HG03103 (cell line): ENCODE measurements around the gene ADGRV1.

Experiments
- ATAC-seq: cut with Tn5 transposase; IDR thresholded peaks from one replicate; pipeline ENCODE4 v1.9.1; 2021; ENCODE audit warnings: low read depth; ENCODE audit not compliant: unreplicated experiment

The ADGRV1 gene

DNA sequence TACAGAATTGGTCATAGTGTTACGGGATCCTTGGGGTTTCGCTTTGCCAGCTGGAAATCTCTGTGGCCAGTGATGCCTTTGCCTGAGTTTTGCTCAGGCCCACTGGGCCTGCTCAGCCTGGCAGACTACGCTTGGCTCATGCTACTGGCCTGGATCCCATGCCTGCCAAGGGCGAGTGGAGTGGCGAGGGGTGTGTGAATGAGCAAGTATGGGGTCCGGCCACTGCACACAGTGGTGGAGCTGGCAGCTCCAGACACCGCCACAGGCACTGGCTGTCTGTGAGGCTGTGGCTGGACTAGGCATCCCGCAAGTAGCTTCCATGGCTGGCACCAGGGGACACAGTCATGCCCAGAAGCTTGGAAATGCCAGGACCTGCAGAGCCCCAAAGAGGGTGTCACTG is 584.2 kb downstream of the ADGRV1 start:
- ATAC-seq = no peak

DNA sequence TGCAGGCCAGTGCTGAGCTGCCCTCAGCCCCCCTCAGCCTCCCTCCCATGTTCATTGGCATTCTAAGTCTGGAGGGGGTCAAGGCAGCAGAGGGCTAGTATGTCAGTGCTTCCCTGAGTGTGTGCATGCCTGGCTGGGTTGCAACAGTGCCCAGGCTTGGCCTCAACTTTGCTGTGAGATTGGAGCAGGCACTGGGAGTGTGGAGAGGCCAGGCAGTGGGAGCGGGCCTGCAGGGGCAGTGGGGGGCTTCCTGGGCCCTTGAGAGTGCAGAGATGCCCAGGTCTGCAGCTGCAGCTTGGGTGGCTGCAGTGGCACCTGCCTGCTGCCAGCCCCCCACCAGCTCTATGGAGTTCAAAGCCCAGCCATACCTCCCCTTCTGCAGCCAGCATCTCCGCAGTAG is 585.2 kb downstream of the ADGRV1 start:
- ATAC-seq = no peak

DNA sequence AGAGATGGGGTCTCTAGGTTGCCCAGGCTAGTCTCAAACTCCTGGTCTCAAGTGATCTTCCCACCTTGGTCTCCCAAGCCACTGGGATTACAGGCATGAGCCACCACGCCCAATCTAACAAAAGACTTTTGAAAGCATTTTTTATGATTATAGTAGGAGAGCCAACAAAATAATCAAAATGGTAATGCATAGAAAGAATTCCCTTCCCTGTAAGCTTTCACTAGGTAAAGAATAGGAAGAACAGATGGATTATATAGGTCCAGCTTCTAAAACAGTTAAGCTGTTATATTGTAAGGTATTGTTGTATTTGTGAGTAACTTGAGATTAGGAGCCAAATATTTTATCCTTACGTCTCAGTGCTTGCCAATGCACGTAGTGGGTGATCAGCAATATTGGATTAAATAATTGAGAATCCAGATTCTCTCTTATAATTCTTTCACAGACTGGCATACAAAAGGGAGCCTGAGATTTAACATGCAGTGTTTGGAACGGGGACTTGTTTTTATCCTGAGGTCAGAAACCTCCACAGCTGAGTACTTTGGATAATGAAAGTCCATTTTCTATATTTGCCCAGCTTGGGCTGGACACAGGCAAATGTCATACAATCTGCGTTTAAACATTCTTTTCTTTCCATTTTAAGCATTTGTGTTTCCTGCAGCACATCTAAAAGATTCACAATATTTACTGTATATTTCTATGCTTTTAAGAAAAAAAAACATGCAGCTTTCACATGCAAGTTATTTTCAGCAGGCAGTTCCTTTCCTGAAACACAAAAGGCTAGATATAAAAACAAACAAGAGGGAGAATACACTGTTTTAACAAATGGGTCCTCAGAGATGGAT is 586.1 kb downstream of the ADGRV1 start:
- no peak for ATAC-seq

DNA sequence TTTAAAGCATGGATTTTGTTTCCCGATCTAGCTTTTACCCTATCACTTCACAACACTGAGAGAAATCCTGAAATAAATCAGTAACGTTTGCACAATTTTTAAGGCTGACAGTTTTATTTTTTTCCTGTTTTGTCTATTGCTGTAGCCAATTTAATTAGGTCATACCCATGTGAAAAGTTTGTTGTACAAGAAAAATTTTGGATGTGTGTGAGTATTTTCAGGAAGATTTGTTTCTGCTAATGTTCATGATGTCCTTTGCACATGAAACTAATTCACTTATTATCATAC is 586.7 kb downstream of the ADGRV1 start:
- no peak for ATAC-seq

DNA sequence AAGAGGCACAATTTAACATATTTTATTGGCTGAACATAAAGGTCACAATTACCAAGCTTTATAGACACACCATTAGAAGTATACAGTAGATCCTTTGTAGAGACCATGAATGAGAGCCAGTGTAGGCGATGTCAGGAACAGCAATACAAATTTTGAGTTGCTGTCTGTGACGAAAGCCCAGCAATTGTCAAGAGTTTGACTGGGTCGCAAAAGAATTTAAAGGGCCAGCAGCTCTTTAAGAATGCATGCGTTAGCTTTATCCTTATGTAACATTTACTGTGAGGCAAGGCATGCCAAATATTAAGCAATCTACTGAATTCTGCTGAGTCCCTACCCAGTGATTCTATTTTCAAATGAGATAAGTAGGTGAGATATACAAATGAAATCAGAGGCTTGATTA is 587.6 kb downstream of the ADGRV1 start:
- no peak for ATAC-seq

DNA sequence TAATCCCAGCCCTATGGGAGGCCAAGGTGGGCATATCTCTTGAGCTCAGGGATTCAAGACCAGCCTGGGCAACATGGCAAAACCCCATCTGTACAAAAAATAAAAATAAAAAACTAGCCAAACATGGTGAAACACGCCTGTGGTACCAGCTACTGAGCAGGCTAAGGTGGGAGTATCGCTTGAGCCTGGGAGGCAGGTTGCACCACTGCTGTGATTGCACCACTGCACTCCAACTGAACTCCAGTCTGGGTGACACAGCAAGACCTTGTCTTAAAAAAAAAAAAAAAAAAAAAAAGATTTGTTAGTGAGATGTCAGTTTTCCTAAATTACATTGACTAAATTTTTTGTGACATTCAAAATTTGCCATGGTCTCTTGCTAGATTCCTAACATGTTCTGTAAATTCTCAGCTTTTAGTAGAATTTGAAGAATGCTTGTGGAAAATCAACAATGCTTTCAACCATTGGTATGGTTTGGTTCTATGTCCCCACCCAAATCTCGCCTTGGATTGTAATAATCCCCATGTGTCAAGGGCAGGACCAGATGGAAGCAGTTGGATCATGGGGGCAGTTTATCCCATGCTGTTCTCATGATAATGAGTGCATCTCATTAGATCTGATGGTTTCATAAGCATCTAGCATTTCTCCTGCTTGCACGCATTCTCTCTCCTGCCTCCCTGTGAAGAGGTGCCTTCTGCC is 588.5 kb downstream of the ADGRV1 start:
- ATAC-seq = no peak

DNA sequence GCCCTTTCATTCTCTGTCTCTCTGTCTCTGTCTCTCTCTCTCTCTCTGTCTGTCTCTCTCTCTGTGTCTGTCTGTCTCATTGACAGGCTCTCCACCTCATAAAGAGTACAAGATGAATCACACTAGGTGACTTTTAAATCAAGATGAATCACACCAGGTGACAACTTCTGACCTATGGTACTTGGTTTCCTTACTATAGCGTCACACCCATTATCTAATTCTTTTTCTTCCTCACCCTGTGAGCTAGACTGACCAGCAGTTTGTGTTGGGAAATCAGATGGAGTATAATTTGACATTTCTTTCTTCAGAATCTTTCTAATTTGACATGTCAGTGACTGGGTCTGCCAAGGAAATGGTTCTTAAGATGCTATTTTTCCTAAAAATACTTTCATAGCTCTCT is 591.6 kb downstream of the ADGRV1 start:
- ATAC-seq = no peak

DNA sequence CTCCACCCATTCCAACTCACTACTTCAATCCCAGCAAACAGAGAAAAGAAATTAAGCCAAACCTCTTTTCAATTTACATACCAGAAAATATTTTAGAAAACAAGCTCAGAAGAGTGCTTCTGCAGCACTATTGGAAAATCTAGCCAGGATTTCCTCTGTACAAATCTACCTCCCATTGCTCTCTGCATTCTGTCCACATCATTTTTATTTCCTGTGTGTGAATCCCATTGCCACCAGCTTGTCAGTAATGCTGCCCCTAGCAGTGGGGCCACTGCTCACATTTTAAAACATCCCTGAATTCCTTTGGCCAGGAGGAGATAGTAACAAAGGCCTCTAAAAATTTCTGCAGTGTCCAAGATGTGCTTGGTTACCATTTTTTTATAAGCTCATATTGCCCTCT is 592.0 kb downstream of the ADGRV1 start:
- ATAC-seq = no peak

DNA sequence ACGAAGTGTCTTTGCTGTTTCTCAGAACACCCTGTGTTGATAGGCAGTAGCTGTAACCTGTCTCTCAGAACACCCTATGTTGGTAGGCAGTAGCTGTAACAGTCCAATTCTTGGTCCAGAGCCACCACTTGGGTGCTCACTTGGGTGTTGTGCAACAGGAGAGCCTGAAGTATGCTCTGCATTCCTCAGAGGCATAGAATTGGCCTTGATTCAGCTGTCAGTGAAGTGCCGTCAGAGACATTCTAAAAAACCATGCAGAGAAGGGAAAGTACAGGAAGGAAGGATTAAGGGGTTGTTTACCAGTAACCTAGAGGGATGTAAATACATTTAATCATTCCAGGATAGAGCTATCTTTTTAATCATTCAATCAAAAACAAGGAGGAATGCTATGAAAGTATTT is 593.4 kb downstream of the ADGRV1 start:
- ATAC-seq = no peak

DNA sequence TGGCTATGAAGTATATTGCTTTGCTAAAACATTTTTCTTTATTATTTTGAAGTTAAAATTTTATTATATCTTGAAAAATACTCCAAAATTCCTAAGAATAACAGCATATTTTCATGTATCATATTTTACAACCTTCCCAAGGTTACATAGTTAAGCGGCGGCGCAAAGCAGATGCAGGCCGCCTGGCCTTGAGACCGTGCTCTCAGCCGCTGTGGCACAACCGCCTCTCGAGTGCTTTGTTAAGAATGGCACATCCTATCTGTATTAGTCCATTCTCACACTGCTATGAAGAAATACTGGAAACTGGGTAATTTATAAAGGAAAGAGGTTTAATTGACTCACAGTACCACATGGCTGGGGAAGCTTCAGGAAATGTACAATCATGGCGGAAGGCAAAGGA is 595.7 kb downstream of the ADGRV1 start:
- no peak for ATAC-seq

DNA sequence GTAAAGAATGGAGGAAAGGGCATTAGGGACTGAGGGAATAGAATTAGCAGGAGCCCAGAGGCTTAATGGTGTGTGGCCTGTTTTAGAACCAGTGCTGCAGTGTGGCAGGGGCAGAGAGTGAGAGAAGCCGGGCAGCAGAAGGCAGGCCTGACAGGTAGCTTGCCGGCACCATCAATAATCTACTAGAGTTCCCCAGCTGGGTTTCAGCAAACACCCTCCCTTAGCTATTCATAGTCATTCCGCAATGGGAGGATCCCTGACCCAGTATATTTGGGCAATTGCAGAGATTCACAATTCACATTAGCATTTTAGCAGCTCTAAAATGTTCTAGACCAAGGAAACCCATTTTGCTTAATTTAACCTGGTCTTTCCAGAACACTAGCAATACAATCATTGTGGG is 596.7 kb downstream of the ADGRV1 start:
- no peak for ATAC-seq

DNA sequence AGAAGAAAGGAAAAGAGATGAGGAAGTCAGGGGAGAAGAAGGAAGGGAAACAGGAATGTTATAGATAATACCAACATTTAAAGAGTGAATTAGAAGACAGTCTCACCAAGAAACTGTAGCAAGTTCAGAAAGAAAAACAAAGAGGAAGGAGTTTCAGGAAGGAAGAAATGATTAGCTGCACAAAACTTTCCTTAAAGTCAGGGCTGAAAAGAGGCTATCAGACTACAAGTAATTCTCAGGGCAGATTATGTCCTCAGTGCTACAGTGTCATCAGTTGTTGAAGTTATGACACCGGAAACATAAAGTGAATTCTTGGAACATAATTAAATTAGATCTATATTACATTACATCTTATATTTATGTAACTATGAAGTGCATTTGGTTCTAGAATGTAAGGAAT is 597.6 kb downstream of the ADGRV1 start:
- ATAC-seq = no peak

DNA sequence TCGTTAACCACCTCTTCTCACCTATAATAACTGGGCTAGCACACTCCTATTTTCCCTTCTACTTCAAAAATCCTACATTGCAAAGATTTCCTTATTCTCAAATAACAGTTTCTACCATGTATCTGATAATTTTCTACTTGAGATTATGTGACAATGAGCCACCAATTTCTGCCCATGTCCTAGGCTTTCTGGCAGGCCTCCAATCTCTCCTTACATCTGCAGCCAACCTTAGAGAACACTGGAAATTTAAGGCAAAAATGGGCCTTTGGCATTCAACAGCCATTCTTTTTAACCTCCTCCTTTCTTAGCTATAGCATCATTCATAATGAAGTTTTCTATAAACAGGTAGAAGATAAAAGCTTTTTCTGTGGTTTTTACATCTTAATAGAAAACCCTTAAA is 599.4 kb downstream of the ADGRV1 start:
- no peak for ATAC-seq

DNA sequence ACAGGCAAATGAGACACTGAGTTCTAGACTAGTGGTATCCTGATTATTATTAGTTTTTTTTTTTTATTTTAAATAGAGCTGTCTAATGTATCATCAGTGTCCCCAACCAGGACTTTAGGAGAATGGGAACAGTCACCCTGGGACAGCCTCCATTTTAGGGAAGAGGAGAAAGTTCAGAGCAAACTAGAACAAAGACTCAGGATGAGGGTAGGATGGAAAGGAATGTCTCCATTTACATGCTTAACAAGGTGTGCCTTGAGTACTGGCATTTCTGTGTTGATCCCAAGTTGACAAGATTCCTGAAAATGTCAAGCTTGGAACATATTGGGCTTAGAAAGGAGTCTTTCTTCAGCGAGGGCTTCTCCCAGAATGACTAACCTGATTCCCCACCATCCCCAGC is 601.0 kb downstream of the ADGRV1 start:
- no peak for ATAC-seq

DNA sequence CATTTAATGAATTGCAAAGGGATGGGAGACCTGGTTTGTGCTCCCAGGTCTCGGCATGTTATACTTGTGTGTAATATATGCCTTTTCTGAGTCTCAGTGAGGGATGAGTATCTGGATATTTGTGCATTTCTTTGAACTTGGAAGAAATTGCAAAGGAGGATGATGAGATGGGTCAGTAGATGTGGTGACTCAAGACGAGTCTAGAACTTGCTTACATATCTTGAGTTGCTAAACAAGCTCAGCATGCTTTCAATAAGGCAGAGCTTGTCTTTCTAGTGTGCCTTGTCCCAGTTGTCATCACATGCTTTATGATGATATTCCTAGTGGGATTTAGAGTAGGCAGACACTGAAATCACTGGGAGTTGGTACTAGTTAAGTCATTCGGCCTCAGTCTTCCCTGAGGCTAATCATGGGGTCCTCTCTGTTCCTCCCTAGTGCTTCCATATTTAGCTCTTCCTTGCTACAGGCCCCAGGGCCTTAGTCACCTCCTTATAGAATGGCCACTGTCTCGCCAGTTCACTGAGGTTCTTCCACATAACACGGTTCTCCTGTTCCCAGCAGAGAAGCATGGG is 602.2 kb downstream of the ADGRV1 start:
- ATAC-seq = no peak

DNA sequence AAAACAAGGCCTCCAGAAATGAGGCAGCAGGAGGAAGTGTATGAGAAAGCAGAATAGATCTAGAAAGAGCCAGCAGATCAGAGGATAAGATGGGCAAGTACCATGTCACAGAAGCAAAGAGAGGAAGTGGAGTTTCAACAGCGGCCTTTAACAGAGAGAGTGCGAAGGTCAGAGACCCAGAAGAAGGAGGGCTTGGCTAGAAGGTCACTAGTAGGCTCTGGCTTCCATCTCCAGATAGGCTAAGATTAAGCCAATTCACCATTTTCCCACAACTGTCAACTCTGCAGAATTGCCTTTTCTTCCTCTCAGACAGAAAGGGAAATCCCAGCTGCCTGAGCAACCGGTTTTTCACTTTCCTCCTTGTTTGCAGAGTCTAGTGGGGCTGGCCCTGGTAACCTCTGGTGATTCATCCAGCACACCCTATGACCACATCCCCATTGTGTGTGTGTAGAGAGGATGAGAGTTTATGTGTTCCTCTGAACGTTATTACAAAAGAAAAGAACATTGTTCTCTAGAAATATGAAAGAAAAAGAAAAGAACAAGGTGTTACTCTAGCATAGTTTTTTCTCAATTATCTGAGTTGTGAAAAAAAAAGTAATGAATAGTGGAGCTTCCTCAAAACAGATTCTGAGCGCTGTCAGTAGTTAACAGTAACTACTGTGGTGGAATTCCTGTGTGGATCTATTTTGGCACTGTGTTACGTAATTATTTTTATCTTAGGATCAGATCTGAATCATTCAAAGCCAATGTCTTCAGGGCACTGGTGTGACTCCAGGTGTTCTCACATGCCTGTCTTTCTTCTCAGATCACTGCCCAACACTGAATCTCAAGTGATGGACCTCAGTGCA is 604.2 kb downstream of the ADGRV1 start:
- peak; percentile 97 for ATAC-seq

DNA sequence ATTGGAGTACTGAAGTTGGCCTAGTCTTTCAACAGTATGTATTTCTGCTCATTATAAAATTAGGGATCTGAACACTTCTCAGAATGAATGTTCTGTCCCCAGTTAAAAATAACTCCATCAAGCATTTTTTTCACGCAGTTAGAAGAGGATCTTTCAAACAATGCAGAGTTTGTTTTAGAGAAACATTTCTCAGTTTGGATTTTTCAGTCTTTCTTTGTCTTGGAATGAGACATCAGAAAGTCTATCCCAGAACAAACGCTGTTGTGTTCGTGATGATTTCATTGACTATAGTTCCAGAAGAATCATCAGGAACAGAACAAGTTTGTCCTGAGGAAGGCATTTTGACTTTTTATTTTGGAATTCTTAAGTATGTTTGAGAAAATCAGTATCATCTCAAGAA is 605.8 kb downstream of the ADGRV1 start:
- ATAC-seq = no peak

DNA sequence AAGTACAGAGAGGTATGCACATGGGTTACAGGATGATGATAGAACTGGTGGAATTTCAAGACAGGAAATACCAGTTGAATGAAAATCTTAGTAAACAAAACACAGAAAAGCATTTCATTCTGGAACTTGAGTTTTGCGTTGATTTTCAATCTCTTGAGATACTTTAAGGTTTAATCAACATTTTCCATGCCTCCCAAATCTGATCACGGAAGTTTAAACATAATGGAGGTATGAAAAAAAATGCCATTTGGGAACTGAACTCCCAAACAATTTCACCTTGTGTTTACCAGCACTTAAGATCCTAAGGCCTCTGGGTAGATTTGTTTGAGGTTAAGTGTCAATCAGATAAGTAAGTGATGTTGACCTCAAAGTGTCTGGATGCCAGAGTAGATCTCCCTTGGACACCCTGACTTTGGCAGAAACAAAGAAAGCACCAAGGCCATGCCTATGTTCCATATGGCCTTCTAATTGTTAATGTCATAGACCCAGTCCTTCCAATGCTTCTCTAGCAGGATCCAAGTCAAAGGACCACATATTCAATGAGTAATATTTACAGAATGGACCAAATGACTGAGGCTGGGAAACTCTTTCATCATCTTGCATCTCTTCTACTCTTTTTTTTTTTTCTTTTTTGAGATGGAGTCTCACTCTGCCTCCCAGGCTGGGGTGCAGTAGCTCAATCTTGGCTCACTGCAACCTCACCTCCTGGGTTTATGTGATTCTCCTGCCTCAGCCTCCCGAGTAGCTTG is 607.6 kb downstream of the ADGRV1 start:
- ATAC-seq = no peak

DNA sequence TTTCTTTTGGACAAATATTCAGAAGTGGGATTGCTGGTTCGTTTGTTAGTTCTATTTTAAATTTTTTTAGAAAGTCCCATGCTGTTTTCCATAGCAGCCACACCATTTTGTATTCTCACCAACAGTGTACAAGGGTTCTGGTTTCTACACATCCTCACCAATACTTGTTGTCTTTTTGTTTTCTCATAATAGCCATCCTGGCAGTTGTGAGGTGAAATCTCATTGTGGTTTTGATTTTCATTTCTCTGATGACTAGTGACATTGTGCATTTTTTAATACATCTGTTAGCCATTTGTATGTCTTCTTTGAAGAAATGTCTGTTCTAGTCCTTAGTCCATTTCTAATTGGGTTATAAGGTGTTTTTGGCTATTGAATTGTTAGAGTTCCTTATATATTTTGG is 610.3 kb downstream of the ADGRV1 start:
- no peak for ATAC-seq

DNA sequence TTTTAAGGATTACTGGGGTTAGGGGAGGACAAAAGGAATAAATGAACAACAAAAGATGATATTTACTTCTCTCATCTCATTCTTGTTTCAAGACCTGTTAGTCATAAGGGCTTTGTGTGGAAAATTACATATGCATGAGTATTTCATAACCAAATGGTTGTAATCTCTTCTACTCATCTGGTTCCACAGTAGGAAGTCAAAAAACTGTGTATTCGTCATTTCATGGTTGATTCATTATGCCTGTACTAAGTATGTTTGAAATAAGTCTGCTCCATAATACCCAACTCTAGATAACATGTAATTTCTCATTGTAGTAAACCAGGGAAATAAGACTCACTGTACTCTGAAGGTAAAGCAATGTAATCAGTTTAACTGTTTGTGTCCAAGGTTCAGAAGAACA is 611.7 kb downstream of the ADGRV1 start:
- no peak for ATAC-seq

DNA sequence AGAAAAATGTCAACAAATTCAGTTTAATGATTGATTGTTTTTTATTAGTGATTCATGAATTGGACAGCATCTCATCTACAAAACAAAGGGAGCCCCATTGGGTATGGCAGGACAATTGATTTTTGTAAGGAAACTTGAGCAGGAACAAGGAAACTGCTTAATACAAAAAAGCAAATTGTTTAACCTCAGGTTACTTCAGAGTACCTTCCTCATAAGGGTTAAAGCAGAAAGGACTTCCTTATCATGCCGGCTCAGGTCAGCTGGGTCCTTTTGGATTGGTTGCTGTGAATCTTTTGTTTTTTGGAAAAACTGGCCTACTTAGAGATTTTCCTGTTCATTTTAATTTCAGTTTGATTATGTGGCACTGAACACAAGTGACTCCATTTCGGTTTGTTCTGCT is 612.7 kb downstream of the ADGRV1 start:
- no peak for ATAC-seq
